Mucosa of gallbladder (tissue), 1 donor: ENCODE results near the gene DSTYK. TPM values are rescaled to one million over a fixed set of nuclear protein-coding genes. Genes with fewer than 3 reads are reported as not detected.

Source experiments
- DNase-seq: peaks from one replicate; pipeline ENCODE4 v3.0.0-alpha.2; 2020; ENCODE audit warnings: low spot score
- total RNA-seq: library from RNA; stranded (reverse); gene quantifications from one replicate; pipeline ENCODE4 v1.2.1, GENCODE V29; 2021
- donor health status: DM: no; HTN: no; CAD: no.

Gene DSTYK, protein sequence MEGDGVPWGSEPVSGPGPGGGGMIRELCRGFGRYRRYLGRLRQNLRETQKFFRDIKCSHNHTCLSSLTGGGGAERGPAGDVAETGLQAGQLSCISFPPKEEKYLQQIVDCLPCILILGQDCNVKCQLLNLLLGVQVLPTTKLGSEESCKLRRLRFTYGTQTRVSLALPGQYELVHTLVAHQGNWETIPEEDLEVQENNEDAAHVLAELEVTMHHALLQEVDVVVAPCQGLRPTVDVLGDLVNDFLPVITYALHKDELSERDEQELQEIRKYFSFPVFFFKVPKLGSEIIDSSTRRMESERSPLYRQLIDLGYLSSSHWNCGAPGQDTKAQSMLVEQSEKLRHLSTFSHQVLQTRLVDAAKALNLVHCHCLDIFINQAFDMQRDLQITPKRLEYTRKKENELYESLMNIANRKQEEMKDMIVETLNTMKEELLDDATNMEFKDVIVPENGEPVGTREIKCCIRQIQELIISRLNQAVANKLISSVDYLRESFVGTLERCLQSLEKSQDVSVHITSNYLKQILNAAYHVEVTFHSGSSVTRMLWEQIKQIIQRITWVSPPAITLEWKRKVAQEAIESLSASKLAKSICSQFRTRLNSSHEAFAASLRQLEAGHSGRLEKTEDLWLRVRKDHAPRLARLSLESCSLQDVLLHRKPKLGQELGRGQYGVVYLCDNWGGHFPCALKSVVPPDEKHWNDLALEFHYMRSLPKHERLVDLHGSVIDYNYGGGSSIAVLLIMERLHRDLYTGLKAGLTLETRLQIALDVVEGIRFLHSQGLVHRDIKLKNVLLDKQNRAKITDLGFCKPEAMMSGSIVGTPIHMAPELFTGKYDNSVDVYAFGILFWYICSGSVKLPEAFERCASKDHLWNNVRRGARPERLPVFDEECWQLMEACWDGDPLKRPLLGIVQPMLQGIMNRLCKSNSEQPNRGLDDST
- total RNA-seq, result 12.4 TPM

DNA sequence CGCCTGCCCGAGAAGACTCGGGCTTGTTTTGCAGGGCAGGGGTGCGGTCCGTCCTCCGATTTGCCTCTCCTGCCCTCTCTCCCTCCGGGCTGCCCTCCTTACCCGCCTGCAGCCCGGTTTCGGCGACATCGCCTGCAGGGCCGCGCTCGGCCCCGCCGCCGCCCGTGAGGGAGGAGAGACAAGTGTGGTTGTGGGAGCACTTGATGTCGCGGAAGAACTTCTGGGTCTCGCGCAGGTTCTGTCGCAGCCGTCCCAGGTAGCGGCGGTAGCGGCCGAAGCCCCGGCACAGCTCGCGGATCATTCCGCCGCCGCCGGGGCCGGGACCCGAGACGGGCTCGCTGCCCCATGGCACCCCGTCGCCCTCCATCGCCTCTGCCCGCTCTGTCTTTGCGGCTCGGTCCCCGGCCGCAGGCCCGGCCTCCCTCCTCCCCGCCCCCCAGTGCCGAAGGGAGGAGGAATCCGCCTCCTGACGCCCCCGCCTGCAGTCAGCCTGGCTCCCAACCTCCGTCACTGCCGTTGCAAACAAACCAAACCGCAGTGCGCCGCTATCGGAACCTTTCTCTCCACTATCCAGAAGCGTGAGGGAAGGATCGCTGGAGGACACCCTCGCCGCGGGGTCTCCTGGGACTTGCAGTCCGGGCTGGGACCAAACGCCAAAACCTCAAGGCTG is at the start of gene DSTYK:
TSS of gene DSTYK (minus strand) at position 534 of the 670 bp plus-strand sequence. CDS start at position 367, 167 bp downstream.
- peak; percentile 94 for DNase-seq

DNA sequence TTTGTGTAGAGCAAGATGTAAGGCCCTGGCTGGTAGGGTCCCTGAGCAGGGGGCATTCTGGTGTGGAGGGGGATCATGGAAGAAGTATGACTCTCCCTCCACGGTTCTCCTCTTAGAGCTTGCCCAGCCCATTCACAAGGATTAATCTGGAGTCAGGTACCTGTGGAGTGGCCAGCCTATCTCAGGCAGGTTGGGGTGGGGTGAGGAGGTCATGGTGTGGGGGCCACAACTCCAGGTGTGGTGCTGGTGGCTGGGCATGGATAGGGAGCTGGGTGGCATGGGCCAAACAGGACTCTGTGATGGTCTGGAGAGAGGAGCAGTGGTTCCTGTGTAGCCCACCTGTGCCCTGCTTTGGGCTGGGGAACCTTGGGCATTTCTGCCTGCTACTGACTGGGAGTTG is 48.5 kb upstream of the DSTYK start:
- DNase-seq, result no peak

DNA sequence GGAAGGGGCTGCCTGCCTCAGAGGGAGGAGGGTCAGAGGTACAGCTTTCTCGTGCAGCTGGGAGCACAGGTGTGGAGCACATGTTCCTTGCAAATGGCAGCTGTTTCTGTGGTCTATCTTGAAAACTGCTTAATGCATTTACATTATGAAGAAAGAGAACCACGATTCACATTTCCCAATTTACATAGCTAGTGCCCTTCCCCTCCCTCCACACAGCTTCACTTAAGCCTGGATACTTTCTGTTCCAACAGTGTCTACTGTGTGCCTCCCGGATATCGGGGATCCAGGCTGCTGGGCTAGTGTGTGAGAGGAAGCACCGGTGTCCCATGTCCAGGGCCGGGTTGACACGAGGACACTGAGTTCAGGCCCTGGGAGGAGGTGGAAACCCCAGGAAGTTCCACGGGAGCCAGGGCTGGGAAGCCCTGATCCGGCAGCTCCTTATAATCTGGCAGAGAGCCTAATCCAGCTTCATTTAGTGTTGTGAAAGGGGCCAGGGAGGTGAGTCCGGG is 47.9 kb upstream of the DSTYK start:
- no peak for DNase-seq

DNA sequence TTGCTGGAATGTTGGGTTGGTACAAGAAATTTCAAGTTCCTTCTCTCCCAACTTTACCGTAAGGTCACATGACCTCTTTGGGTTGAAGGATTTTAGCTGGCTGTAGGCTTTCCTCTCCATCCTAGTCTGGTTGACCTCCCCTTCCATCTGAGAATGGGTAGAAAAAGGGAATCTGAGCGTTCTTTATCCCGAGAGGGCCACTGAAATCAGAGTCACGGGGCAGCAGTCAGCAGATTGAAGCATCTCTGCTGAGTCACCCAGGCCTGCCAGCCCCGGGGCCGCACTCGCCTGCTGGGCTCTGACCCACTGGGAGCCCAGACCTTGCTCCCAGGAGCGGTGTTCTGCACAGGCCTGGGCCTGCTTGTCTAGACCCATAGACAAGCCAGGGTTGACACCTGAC is 47.2 kb upstream of the DSTYK start:
- DNase-seq, result no peak

DNA sequence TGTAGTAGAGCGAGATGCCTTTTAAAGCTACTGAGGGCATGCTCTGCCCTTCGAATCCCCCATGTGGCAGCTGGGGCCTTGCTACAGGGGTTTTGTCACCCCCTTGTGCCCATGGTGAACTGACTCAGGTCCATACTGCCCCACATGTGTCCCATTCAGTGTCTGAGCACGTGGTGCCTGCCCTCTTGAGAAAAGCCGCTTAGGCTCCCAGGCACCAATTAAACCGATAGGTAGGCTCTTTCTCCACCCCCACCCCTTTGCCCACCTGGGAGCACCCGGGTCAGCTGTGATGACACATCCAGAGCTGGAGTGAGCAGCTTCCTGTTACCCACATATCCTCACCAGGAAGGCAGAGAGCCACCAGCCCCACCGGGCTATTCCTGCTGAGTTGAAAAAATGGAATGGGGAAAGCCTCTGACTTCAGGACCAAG is 46.8 kb upstream of the DSTYK start:
- DNase-seq, result no peak

DNA sequence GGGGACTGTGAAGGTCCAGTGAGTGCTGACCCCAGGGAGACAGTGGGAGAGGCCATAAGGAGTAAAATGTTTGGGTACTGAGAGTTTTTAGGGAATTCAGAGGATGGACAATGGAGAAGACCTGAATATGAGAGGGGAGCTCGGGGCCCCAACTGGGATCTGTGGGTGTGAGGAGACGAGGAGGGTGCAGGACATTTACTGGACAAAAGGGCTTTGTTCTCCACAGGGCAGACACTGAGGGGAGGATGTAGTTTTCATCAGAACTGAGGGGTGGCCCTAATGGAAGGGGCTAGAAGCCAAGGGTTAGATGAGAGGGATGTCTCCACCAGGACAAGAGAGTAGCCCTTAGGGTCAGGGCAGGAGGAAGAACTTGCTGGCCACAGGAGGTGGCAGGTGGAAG is 46.2 kb upstream of the DSTYK start:
- DNase-seq, result no peak

DNA sequence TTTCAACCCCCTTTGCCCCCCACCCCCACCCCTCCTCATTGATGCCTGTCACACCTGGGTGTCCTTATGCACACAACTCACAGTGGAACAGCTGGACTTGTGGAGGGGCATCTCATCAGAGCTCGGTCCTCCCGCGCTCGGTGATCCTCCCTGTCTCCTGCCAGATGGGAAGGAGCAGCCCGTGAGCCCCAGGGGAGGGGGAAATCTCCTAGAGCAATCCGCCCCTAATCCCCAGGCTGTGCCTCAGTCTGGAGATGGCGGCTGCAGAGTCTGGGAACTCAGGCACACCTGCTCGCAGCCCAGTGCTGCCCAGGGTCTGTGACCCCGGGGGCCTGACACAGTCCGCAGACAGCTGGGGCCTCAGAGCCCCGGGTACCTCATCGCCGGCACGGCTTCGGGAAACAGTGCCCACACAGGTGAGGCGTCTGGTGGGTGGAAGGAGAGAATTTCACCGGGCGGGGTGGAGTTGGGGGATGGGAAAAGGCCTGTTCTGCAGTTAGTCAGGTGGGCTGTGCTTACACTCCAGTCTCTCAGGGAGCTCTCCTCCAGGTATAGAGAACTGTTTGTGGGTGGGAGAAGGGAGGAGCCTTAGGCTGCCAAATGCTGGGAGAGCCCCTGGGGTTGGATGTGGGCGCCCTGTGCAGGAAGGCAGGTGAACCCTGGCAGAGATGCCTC is 45.6 kb upstream of the DSTYK start:
- DNase-seq, result no peak

DNA sequence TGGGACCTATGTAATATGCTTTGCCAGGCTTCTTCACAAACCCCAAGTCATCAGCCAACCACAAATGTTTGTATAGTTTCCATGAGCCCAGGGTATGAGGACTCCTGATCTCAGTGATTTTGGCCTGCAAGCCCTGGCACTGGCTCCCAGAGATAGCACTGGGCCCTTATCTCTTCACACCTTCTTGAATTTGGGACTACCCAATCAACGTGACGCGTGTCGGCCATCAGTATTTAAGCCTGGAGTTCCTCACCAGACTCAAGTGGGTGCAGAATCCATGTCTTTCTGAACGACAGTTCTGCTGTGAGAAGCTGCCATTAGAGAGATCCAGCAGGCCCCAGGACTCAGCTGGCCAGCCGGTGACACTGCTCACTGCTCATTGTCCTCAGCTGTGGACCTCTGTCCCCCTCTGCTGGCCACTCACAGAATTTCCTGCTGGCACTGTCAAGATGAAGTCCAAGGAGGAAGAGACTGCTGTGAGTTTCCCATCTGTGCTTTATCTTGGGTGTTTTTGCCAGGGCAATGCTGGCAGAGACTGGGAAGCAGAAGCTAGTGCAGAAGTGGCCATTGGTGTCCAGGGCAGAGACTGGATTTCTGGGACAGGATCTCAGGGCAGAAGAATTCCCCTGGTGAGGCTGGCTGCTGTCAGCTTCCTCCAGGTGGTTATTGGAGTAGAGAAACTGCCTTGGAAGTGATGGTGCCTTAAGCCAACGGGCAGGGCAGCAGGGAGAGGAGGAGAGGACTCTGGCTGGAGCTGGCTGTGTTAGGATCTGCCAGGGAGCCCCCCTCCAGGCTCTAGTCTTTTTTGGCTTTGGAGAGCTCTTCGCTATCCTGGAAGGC is 44.7 kb upstream of the DSTYK start:
- peak; percentile 93 for DNase-seq

DNA sequence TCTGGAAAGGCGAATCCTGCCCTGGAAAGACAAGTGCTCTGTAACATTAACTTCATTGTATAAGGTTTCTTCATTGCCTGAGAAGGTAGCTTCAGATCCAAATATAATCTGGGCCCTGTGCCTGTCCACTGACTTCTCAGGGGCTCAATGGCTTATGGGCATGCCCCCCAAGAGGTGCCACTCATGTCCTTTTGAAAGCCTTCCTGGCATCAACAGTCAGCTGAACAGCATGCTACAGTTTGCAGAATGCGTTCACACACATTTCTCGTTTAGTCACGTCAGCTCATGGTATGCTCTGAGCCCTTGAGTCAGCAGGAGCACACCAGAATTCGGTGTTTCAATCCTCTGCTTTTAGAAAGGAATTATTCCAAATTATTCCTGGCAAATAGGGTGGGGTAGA is 40.1 kb upstream of the DSTYK start:
- DNase-seq, result no peak

DNA sequence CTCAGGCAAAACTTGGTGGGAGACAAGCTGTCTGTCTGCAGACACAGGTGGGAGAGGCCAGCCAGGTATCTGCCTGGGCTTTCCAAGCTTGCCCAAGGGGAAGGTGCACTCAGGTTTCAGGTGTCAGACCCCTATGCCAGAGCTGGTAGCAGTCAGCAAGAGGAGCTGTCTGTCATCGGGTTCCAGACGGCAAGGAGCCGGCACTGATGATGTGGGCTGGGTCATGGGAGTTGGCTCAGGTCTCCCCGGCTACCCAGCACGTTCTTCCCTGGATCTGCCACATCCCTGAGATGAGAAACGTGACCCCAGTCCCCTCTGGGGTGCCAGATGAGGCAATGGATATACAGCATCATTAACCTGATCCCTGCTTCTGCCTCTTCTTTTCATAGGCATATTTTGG is 39.2 kb upstream of the DSTYK start:
- DNase-seq, result no peak

DNA sequence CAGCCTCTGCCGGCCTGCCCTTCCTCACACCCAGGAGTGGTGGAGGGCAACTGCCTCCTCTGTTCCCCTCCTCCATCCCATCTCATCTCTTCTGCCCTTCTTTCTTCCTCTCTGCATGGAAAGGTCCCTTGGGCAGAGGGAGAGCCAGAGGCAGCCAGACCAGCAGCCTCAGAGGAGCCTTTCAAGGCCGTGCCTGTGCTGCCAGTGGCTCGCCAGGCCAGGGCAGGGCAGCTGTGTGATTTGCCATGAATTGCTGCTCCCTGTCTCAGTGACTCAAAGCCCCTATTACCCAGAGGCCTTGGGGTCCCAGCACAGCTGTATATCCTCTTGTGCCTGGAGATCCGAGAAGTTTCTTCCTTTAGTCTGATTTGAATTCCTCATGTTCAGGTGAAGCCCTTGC is 38.1 kb upstream of the DSTYK start:
- DNase-seq, result no peak

DNA sequence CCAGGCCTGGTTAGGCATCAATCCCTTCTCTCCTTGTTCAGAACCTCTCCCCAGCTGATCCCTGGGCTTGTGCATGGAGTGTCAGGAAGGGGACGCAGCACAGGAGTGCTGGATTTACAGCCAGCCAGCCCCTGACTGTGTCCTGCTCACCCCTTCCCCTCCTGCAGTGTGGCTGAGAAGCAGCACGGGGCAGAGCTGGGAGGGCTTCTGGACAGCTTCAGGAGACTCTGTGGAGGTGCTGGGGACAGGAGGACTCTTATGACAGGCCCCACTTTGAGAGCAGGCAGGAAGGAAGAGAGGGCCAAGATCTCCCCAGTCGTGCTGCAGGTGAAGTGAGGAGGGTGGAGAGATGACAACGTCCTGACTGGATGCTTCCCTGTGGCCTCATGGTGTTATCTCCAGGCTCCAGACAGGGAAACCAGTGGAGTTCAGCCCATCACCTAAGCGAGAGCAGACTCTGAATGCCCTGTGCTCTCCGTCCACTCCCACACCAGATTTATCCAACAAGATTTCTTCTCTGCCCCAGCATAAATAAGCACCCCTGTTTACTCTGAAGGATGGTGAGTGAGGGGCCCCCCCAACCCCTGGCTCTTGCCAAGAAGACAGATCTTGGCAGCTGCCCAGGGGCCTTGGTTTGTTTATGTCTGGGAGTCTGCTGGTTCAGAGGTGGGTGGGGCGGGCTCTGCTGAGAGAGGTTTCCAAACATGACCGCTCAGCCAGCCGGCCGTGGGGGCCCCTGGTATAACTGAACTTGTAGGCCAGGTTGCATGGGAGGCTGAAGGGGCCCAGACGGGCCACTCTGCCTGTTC is 37.5 kb upstream of the DSTYK start:
- peak; percentile 52 for DNase-seq

DNA sequence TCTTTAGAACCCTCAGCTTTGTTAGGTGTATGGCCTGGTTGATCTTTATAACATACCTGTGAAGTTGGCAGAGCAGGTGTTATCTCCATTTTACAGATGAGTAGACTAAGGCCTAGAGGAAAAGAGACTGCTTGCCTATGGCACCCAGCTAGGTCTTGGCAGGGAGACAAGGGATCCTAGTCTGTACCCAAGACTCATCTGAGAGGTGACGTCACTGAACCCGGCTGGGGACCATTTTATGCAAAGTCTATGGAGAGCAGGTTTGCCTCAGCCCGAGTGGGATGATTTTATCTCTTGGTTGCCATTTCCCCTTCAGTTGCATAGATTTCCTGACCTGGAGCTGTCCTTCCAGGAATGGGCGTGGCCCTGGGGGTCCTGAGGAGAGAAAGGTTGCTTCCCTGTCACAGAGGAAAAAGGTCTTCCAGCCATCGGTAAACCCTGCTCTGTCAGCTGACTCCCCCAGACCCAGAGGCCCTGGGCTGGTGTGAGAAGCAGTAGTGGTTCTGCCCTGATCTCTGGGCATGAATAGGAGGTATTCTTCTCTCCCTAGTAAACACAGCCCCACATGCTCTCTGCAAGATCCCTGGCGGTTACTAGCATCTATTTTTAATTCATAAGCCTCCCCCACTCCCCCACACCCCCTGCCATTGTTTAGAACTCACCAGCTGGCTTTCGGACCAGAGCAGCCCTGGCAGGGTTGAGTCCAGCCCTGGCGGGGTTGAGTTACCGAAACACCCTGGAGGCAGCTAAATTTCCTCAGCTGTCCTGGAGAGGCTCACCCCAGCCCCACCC is 35.8 kb upstream of the DSTYK start:
- no peak for DNase-seq

DNA sequence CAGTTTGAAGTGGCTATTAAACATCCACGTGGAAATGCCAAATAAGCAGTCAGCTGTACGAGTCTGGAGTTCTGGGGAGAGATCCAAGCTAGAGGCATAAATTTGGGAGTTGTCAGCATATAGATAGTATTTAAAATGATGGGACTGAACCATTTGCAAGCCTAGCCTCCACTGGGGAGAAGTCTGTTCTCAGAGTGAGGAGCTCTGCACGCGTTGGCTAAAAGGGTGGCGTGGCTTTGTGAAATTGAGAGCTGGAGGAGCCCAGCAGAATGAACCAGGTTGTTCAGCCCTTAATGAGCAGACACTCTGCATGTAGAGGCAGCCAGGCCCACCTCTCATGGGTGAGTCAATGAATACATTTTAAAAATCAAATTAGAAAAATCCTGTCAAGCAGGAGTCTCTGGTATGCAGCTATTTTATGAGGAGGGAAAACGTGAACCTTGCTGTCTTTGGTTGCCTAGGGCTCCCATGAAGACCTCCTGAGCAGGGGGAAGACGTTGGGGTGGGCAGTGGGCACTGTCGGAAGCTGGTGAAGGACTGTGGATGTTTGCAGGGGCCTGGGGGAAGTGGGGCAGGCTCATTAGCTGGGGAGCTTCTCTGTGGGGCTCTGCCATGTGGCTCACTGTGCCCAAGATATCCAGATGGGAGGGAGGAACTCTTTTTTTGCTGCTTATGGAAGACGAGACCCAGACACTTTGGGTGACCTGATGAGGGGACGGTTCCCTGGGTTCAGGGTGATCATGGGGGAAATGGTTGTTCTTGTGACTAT is 35.0 kb upstream of the DSTYK start:
- DNase-seq, result no peak

DNA sequence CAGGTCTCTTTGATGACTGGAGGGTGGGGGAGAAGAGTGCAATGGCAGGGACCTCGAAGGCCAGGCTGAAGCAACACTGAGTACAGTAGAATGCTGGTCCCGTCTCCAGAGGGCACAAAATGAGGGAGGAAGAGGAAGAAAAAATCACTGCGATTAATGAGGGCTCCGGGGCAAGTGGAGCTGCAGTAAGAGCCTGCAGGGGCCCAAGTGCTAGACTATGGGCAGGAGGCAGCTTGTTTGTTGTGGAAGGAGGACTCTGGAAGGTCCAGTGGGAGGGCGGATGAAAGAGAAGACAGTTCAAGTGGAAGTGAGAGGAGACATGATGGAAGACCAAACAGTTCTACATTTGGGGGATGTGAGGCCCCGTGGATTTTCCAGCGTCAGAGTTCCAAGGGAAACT is 33.6 kb upstream of the DSTYK start:
- no peak for DNase-seq

DNA sequence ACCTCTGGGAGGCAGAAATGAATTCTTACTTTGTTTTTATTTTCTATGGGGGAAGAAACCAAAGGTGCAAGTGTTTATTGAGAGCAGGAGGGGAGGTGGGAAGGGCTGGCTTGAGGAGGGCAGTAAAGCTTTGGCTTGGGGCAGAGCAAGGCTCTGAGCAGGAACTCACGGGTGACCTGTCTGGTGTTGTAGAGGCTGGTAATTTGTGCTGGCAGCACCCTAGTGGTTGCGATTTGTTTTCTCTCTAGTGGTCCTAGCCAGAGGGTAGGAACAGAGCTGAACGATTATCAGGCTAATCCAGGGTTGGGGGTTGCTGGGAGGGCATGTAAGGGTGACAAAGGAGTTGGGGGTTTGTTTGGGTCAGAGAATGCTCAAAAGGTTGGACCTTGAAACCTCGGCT is 32.9 kb upstream of the DSTYK start:
- DNase-seq, result no peak

DNA sequence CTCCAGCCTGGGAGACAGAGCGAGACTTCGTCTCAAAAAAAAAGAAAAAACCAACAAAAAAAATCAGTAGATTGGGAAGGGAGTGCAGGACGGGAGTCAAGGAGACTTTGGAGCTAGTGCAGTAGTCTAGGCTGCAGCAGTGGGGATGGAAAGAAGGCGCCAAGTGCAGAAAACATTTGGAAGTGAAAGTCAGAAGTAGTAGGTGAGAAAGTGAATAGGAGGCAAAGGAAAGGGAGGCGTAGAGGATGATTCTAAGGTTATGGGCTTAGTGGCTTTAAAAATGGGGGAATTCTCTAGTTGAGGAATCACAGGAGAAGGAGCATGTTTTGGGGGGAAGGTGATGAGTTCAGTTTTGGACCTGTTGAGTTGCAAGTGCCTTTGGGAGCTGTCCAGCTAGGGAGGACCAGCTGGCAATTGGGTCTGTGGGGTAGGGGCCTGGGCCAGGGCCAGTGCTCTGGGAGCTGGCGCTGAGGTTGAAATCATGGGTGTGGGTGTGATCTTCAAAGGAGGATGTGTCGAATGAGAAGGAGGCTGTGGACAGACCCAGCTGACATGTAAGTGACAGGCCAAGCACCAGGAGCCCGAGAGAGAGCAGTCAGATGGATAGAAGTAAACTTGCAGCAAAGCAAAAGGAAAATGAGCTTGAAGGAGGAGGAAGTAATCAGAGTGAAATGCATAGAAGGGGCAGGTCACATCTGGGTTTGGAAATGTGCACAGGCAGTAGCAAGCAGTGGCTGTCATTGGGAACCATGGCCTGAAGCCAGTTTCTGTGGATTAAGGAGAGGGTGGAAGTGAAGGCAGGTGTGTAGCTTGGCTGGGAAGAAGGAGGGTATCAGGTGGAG is 32.1 kb upstream of the DSTYK start:
- DNase-seq, result no peak
